HepG2 (cell line): ENCODE measurements around the gene EDN3. TPM values are rescaled to one million over a fixed set of nuclear protein-coding genes. Genes with fewer than 3 reads are reported as not detected.

ENCODE experiments used
- FOXA1 ChIP-seq, 2 experiments: fragments of 450-650 bp in 1 of 2; sonication (generic) in 1 of 2; formaldehyde crosslinking in 1 of 2; IDR thresholded peaks; 2 replicates each; pipeline versions ENCODE4 v1.4.0 to v1.6.1; 2016 to 2020; ENCODE audit warnings: missing genetic modification reagents in 1 of 2
- FOXP1 ChIP-seq, 2 experiments: fragments of 450-650 bp in 1 of 2; IDR thresholded peaks; 2 replicates each; pipeline ENCODE4 v1.6.1; 2017 to 2018; ENCODE audit warnings: antibody characterized with exemption in 1 of 2
- ISX ChIP-seq: sonication (generic); formaldehyde crosslinking; conservative IDR thresholded peaks from 2 replicates; pipeline ENCODE4 v1.5.0; 2020; ENCODE audit warnings: missing genetic modification reagents
- LCORL ChIP-seq, 2 experiments: fragments of 450-650 bp in 1 of 2; sonication (generic) in 1 of 2; formaldehyde crosslinking in 1 of 2; IDR thresholded peaks; 2 replicates each; pipeline versions ENCODE4 v1.5.0 to v1.6.1; 2017 to 2020; ENCODE audit warnings: antibody characterized with exemption in 1 of 2, missing genetic modification reagents in 1 of 2
- NFKBIZ ChIP-seq: IDR thresholded peaks from 2 replicates; pipeline ENCODE4 v1.6.1; 2018; ENCODE audit warnings: missing genetic modification reagents, missing compliant biosample characterization
- PHB2 ChIP-seq: fragments of 450-650 bp; IDR thresholded peaks from 2 replicates; pipeline ENCODE4 v1.6.1; 2018; ENCODE audit not compliant: partially characterized antibody
- SNAPC5 ChIP-seq: sonication (generic); formaldehyde crosslinking; IDR thresholded peaks from 2 replicates; pipeline ENCODE4 v1.8.1; 2023; ENCODE audit warnings: mild to moderate bottlenecking, missing genetic modification reagents, borderline replicate concordance
- SRSF1 ChIP-seq: fragments of 200-400 bp; formaldehyde crosslinking; optimal IDR thresholded peaks from 2 replicates; pipeline ENCODE3; 2017; ENCODE audit warnings: mild to moderate bottlenecking, low read depth, low read length, moderate library complexity
- TRIM22 ChIP-seq: fragments of 450-650 bp; IDR thresholded peaks from 2 replicates; pipeline ENCODE4 v1.6.1; 2017
- ZBTB3 ChIP-seq: sonication (generic); formaldehyde crosslinking; IDR thresholded peaks from 2 replicates; pipeline ENCODE4 v1.4.0; 2020; ENCODE audit warnings: low read depth, mild to moderate bottlenecking, moderate library complexity, missing genetic modification reagents, borderline replicate concordance
- ZBTB44 ChIP-seq: sonication (generic); formaldehyde crosslinking; IDR thresholded peaks from 2 replicates; pipeline ENCODE4 v1.4.0; 2020; ENCODE audit warnings: missing genetic modification reagents
- ZNF724P ChIP-seq: sonication (generic); formaldehyde crosslinking; IDR thresholded peaks from 2 replicates; pipeline ENCODE4 v1.8.0; 2022; ENCODE audit warnings: missing genetic modification reagents, borderline replicate concordance
- ZNF83 ChIP-seq: sonication (generic); formaldehyde crosslinking; IDR thresholded peaks from 2 replicates; pipeline ENCODE4 v1.4.0; 2020; ENCODE audit warnings: missing genetic modification reagents, mild to moderate bottlenecking, borderline replicate concordance
- polyA plus RNA-seq, 8 experiments: library from polyadenylated mRNA; depleted of rRNA in 3 of 8; stranded (reverse) in 7 of 8; unstranded in 1 of 8; fragments of >200 nt; fragmentation: Illumina TruSeq in 4 of 8; extraction: Trizol in 4 of 8; gene quantifications; 2 replicates each; pipeline versions ENCODE4 v1.2.1 to v1.2.3, GENCODE V29; 2011 to 2016; ENCODE audit warnings: low read depth in 4 of 8, missing spikeins in 1 of 8, mixed read lengths in 1 of 8; ENCODE audit not compliant: insufficient read depth in 1 of 8
- total RNA-seq, 5 experiments: library from RNA; depleted of rRNA; stranded (reverse); fragments of >200 nt; fragmentation: Illumina TruSeq; extraction: Trizol; gene quantifications; 2 replicates each; pipeline ENCODE4 v1.2.3, GENCODE V29; 2016; ENCODE audit warnings: low read depth in 1 of 5
- TF ChIP-seq, protein P1 (sequence below): sonication (generic); formaldehyde crosslinking; IDR thresholded peaks from 2 replicates; pipeline ENCODE4 v1.4.0; 2020; ENCODE audit warnings: missing genetic modification reagents, borderline replicate concordance
- TF ChIP-seq, protein P2 (sequence below): IDR thresholded peaks from 2 replicates; pipeline ENCODE4 v1.6.1; 2012; ENCODE audit warnings: low read length, improper control_type of control experiment

The EDN3 gene
- total and polyA plus RNA-seq, 2 of the 13 experiments (the other 11 are each of a cell fraction or from before 2014, with no cell fraction given) = not detected

- TF ChIP-seq SNAPC5 (CRISPR knock-in tag) (no peak), TRIM22 (0 out of 2 replicates have a peak, but pooled peaks have one; percentile 50), LCORL (IDR thresholded peaks at IDR 0.05) (no peak), LCORL (CRISPR knock-in tag; IDR thresholded peaks at IDR 0.05) (no peak), ZBTB44 (no peak), FOXA1 (IDR thresholded peaks at IDR 0.05) (peak; percentile 51; the same call in 1 of the 2 replicates), FOXA1 (CRISPR knock-in tag; IDR thresholded peaks at IDR 0.05) (no peak), PHB2 (peak; percentile 87), SRSF1 (no peak), ZNF83 (CRISPR knock-in tag) (no peak), ISX (CRISPR knock-in tag) (no peak), ZBTB3 (CRISPR knock-in tag) (no peak), NFKBIZ (CRISPR knock-in tag) (no peak), ZNF724P (no peak), FOXP1 (IDR thresholded peaks at IDR 0.05) (0 out of 2 replicates have a peak, but pooled peaks have one; percentile 40), FOXP1 (CRISPR knock-in tag; IDR thresholded peaks at IDR 0.05) (no peak)
- TF ChIP-seq, protein P1, sequence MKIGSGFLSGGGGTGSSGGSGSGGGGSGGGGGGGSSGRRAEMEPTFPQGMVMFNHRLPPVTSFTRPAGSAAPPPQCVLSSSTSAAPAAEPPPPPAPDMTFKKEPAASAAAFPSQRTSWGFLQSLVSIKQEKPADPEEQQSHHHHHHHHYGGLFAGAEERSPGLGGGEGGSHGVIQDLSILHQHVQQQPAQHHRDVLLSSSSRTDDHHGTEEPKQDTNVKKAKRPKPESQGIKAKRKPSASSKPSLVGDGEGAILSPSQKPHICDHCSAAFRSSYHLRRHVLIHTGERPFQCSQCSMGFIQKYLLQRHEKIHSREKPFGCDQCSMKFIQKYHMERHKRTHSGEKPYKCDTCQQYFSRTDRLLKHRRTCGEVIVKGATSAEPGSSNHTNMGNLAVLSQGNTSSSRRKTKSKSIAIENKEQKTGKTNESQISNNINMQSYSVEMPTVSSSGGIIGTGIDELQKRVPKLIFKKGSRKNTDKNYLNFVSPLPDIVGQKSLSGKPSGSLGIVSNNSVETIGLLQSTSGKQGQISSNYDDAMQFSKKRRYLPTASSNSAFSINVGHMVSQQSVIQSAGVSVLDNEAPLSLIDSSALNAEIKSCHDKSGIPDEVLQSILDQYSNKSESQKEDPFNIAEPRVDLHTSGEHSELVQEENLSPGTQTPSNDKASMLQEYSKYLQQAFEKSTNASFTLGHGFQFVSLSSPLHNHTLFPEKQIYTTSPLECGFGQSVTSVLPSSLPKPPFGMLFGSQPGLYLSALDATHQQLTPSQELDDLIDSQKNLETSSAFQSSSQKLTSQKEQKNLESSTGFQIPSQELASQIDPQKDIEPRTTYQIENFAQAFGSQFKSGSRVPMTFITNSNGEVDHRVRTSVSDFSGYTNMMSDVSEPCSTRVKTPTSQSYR = no peak
- TF ChIP-seq, protein P2, sequence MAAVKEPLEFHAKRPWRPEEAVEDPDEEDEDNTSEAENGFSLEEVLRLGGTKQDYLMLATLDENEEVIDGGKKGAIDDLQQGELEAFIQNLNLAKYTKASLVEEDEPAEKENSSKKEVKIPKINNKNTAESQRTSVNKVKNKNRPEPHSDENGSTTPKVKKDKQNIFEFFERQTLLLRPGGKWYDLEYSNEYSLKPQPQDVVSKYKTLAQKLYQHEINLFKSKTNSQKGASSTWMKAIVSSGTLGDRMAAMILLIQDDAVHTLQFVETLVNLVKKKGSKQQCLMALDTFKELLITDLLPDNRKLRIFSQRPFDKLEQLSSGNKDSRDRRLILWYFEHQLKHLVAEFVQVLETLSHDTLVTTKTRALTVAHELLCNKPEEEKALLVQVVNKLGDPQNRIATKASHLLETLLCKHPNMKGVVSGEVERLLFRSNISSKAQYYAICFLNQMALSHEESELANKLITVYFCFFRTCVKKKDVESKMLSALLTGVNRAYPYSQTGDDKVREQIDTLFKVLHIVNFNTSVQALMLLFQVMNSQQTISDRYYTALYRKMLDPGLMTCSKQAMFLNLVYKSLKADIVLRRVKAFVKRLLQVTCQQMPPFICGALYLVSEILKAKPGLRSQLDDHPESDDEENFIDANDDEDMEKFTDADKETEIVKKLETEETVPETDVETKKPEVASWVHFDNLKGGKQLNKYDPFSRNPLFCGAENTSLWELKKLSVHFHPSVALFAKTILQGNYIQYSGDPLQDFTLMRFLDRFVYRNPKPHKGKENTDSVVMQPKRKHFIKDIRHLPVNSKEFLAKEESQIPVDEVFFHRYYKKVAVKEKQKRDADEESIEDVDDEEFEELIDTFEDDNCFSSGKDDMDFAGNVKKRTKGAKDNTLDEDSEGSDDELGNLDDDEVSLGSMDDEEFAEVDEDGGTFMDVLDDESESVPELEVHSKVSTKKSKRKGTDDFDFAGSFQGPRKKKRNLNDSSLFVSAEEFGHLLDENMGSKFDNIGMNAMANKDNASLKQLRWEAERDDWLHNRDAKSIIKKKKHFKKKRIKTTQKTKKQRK = no peak
Observed at GRCh38 chr20:59265298-59265697, 35.1 kb upstream of the EDN3 start (continued).
